BJ (cell line): ENCODE results near the gene DNAI4. TPM values are rescaled to one million over a fixed set of nuclear protein-coding genes. Genes with fewer than 3 reads are reported as not detected.
"Not testable (repeated sequence)": the region's sequence is repeated elsewhere in the genome, so short reads cannot be mapped to it uniquely, and the experiment has no call there.

ENCODE experiments used
- CTCF ChIA-PET: fragments of 350-600 bp; formaldehyde crosslinking; extraction: SDS; loops from one replicate; lab custom pipeline; 2021; ENCODE audit warnings: antibody characterized with exemption, inconsistent platforms; lab: Yijun Ruan, JAX
- POLR2A ChIA-PET: fragments of 300-600 bp; sonication (Branson Sonifier 250); formaldehyde crosslinking; extraction: SDS; loops from one replicate; lab custom pipeline; 2021; ENCODE audit warnings: antibody characterized with exemption; lab: Charles Lee
- DNase-seq: peaks from one replicate; pipeline ENCODE4 v3.0.0-alpha.2; 2011; ENCODE audit warnings: low read depth
- H3K27me3 ChIP-seq: 2 replicates; pipeline ENCODE4 v1.6.0; 2011; ENCODE audit warnings: low read length; ENCODE audit not compliant: control insufficient read depth, insufficient read depth
- H3K36me3 ChIP-seq: 2 replicates; pipeline ENCODE4 v1.5.1; 2011; ENCODE audit warnings: low read length; ENCODE audit not compliant: control insufficient read depth, insufficient read depth
- H3K4me3 ChIP-seq: 2 replicates; pipeline ENCODE4 v1.5.1; 2011; ENCODE audit warnings: low read depth, mild to moderate bottlenecking, control low read depth, low read length
- CTCF ChIP-seq: IDR thresholded peaks from 2 replicates; pipeline ENCODE4 v1.5.1; 2011; ENCODE audit warnings: low read depth, mild to moderate bottlenecking, control low read depth, inconsistent platforms, low read length, moderate library complexity; ENCODE audit not compliant: insufficient read depth
- polyA minus RNA-seq: library from RNA; depleted of rRNA, polyadenylated mRNA; stranded (reverse); fragments of >200 nt; gene quantifications from 2 replicates; pipeline ENCODE4 v1.2.3, GENCODE V29; 2011; rRNA and poly(A)+ RNA removed
- polyA plus RNA-seq: library from polyadenylated mRNA; depleted of rRNA; stranded (reverse); fragments of >200 nt; gene quantifications from 2 replicates; pipeline ENCODE4 v1.2.3, GENCODE V29; 2011; rRNA removed

Gene DNAI4, protein sequence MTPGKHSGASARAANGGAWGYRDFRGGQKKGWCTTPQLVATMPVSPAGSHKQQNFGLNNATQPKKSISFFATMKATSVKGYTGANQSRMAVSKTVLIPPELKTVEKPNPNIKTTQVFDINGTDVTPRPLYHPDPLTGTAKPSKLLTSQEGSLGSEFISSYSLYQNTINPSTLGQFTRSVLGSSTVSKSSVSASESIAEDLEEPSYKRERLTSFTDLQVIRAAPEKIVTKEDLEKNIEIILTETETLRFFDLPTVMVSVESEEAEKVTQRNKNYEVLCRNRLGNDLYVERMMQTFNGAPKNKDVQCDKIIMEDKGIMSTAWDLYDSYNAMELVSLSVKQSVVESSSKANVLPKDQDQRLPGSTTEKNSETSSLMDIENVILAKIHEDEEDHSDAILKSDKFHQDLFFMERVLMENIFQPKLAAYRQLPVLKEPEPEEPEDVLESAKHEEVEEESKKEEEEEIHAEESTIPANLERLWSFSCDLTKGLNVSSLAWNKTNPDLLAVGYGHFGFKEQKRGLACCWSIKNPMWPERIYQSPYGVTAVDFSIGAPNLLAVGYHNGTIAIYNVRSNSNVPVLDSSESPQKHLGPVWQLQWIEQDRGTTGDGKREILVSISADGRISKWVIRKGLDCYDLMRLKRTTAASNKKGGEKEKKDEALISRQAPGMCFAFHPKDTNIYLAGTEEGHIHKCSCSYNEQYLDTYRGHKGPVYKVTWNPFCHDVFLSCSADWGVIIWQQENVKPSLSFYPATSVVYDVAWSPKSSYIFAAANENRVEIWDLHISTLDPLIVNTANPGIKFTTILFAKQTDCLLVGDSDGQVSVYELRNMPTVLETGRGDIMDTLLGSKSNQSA
- polyA plus RNA-seq (1.3 and 2.8 TPM in 2 replicates), polyA minus RNA-seq (1.9 and 2.1 TPM in 2 replicates)

GRCh38 chr1:66924756-66925557 lies at the start of gene DNAI4, which contains the start of gene MIER1:
TSS of gene DNAI4 (minus strand) at chr1:66924856. CDS start at chr1:66924831, 25 bp downstream.
TSS of gene MIER1 (plus strand) at chr1:66924990. CDS start at chr1:66925029, 39 bp downstream.
- POLR2A ChIA-PET, result no interaction called here
- H3K36me3 ChIP-seq, result no peaks in the 10 kb centered on the region
- no peaks in the 10 kb centered on the region for H3K27me3 ChIP-seq
- CTCF ChIA-PET, result interaction anchor here (0.6 to 1.4 kb wide), 4 partner anchors 12 to 369 kb away, joined by 3 to 4 read pairs (median 3); no protein-coding TSS in a partner anchor
- peak within 1 kb of the TSS; percentile 66 for H3K4me3 ChIP-seq
- TF ChIP-seq CTCF, result peak; percentile 18; the same call in 1 of the 2 replicates
- DNase-seq, result peak; percentile 93

- TF ChIP-seq CTCF, result no peak
- DNase-seq, result no peak
- CTCF ChIA-PET, result interaction anchor here (0.6 kb wide), 1 partner anchor 161 kb away, joined by 3 read pairs; no protein-coding TSS in a partner anchor
- Histone ChIP-seq H3K36me3 (0 out of 2 replicates have a peak, but pooled peaks cover 2% of the 10 kb centered on the region), H3K27me3 (no peaks in the 10 kb centered on the region), H3K4me3 (no peak overlapping the region)
- POLR2A ChIA-PET, result no interaction called here
Observed at GRCh38 chr1:66968574-66968973, 43.9 kb upstream of the DNAI4 start.

DNA sequence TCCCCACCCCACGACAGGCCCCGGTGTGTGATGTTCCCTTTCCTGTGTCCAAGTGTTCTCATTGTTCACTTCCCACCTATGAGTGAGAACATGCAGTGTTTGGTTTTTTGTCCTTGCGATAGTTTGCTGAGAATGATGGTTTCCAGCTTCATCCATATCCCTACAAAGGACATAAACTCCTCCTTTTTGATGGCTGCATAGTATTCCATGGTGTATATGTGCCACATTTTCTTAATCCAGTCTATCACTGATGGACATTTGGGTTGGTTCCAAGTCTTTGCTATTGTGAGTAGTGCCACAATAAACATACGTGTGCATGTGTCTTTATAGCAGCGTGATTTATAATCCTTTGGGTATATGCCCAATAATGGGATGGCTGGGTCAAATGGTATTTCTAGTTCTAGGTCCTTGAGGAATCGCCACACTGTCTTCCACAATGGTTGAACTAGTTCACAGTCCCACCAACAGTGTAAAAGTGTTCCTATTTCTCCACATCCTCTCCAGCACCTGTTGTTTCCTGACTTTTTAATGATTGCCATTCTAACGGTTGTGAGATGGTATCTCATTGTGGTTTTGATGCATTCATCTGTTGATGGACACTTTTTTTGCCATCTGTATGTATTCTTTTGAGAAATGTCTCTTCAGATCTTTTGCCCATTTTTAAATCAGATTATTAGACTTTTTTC lies 41.7 kb upstream of the DNAI4 start:
- H3K36me3 ChIP-seq, H3K27me3 ChIP-seq, POLR2A ChIA-PET, H3K4me3 ChIP-seq, DNase-seq, CTCF ChIA-PET: not testable (repeated sequence)

DNA sequence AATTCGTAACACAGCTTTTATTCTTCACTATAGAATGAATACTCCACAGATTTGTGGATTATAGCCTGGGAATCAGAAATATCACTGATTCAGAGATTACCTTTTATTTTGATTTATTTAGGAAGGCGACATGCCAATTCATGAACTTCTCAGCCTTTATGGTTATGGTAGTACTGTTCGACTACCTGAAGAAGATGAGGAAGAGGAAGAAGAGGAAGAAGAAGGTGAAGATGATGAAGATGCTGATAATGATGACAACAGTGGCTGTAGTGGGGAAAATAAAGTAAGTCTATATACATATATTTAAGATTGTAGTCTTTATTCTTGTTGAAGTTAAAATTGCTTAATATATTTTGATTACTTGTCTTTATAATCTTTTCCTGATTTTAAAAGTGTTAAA lies 33.3 kb upstream of the DNAI4 start:
- POLR2A ChIA-PET, result no interaction called here
- H3K36me3 ChIP-seq, result no peaks in the 10 kb centered on the region; the same call in 1 of the 2 replicates

More for the DNA sequence above, 33.3 kb upstream of the DNAI4 start:
- CTCF ChIA-PET, result no interaction called here
- TF ChIP-seq CTCF, result no peak
- H3K27me3 ChIP-seq, result no peaks in the 10 kb centered on the region
- DNase-seq, result no peak
- no peak overlapping the region for H3K4me3 ChIP-seq
